Nephron (organoid): Measurements from ENCODE around the gene CASS4.
A peak's percentile ranks its signal among the peaks of the same experiment; 100 is the strongest.

ENCODE experiments used
- H3K27ac Mint-ChIP-seq, 3 experiments: 2 replicates each; pipeline ENCODE4 v1.8.0; 2020; ENCODE audit warnings: mixed read lengths in 3 of 3, mild to moderate bottlenecking in 2 of 3, moderate library complexity in 1 of 3
- H3K27me3 Mint-ChIP-seq: 2 replicates; pipeline ENCODE4 v1.8.0; 2021; ENCODE audit warnings: low read depth, mild to moderate bottlenecking, moderate library complexity, mixed read lengths
- H3K36me3 Mint-ChIP-seq: 2 replicates; pipeline ENCODE4 v1.8.0; 2020; ENCODE audit warnings: low read depth, mixed read lengths
- H3K4me1 Mint-ChIP-seq: 2 replicates; pipeline ENCODE4 v1.8.0; 2020; ENCODE audit warnings: mixed read lengths
- H3K4me3 Mint-ChIP-seq, 3 experiments: 2 replicates each; pipeline ENCODE4 v1.8.0; 2020; ENCODE audit warnings: mild to moderate bottlenecking in 3 of 3, mixed read lengths in 3 of 3, moderate library complexity in 2 of 3
- H3K9me3 Mint-ChIP-seq: 2 replicates; pipeline ENCODE4 v1.8.0; 2020; ENCODE audit warnings: mixed read lengths
- CTCF ChIP-seq, 3 experiments: fragments of 200-600 bp; sonication (generic); IDR thresholded peaks; one replicate each; pipeline ENCODE4 v1.5.0; 2021; ENCODE audit warnings: antibody characterized with exemption in 3 of 3; ENCODE audit not compliant: unreplicated experiment in 3 of 3

CASS4 gene

GRCh38 chr20:56430461-56430860 is 18.4 kb downstream of the CASS4 start:
- Mint-ChIP-seq H3K9me3 (no peaks in the 10 kb centered on the region), H3K4me3 (peak overlapping the region in 1 of 3 experiments; percentile 38), H3K4me1 (peaks cover 71% of the 10 kb centered on the region), H3K27ac (peak overlapping the region; percentile 25 to 62 (median 47)), H3K36me3 (no peaks in the 10 kb centered on the region), H3K27me3 (no peaks in the 10 kb centered on the region)
- TF ChIP-seq CTCF (IDR thresholded peaks at IDR 0.05; ENCODE audit: unreplicated experiment in 3 of 3) = no peak

GRCh38 chr20:56430957-56431356 is 18.9 kb downstream of the CASS4 start:
- H3K4me3 Mint-ChIP-seq = peak overlapping the region in 1 of 3 experiments; percentile 20
- H3K36me3 Mint-ChIP-seq = no peaks in the 10 kb centered on the region
- TF ChIP-seq CTCF (IDR thresholded peaks at IDR 0.05; ENCODE audit: unreplicated experiment in 3 of 3) = no peak
- H3K4me1 Mint-ChIP-seq = peaks cover 71% of the 10 kb centered on the region
- H3K27me3 Mint-ChIP-seq = no peaks in the 10 kb centered on the region
- no peaks in the 10 kb centered on the region for H3K9me3 Mint-ChIP-seq
- H3K27ac Mint-ChIP-seq = peak overlapping the region; percentile 25 to 62 (median 47)

- Mint-ChIP-seq H3K9me3 (no peaks in the 10 kb centered on the region), H3K4me1 (peaks cover 71% of the 10 kb centered on the region), H3K27ac (peak overlapping the region; percentile 47 to 62 (median 53)), H3K4me3 (peak overlapping the region in 1 of 3 experiments; percentile 55), H3K36me3 (no peaks in the 10 kb centered on the region), H3K27me3 (no peaks in the 10 kb centered on the region)
- TF ChIP-seq CTCF (IDR thresholded peaks at IDR 0.05; ENCODE audit: unreplicated experiment in 3 of 3) = no peak
These were observed 19.4 kb downstream of the CASS4 start for GRCh38 chr20:56431471-56431870.

GRCh38 chr20:56433221-56433879 is 21.3 kb downstream of the CASS4 start:
- H3K27me3 Mint-ChIP-seq = no peaks in the 10 kb centered on the region
- H3K27ac Mint-ChIP-seq = peak overlapping the region in 2 of 3 experiments; percentile 34 to 58
- TF ChIP-seq CTCF (IDR thresholded peaks at IDR 0.05; ENCODE audit: unreplicated experiment in 3 of 3) = no peak
- peaks cover 72% of the 10 kb centered on the region for H3K4me1 Mint-ChIP-seq
- no peak overlapping the region for H3K4me3 Mint-ChIP-seq
- no peaks in the 10 kb centered on the region for H3K36me3 Mint-ChIP-seq
- no peaks in the 10 kb centered on the region for H3K9me3 Mint-ChIP-seq

- Mint-ChIP-seq H3K36me3 (no peaks in the 10 kb centered on the region), H3K4me1 (peaks cover 69% of the 10 kb centered on the region), H3K27me3 (no peaks in the 10 kb centered on the region), H3K4me3 (peak overlapping the region in 1 of 3 experiments; percentile 16), H3K9me3 (no peaks in the 10 kb centered on the region), H3K27ac (peak overlapping the region in 2 of 3 experiments; percentile 34 to 58)
- no peak for TF ChIP-seq CTCF (IDR thresholded peaks at IDR 0.05; ENCODE audit: unreplicated experiment in 3 of 3)
These were observed 21.8 kb downstream of the CASS4 start for GRCh38 chr20:56433880-56434255.
